Activated B cell treated with CpG ODN at 0.5 μM for 24 hours (primary cell): ENCODE measurements around the gene CCDC6. TPM values are rescaled to one million over a fixed set of nuclear protein-coding genes. Genes with fewer than 3 reads are reported as not detected.

Source experiments
- ATAC-seq: fragments of 200-7000 bp; cut with Tn5 transposase; one replicate; pipeline ENCODE4 v1.10.0; 2021; ENCODE audit warnings: low read depth, mild to moderate bottlenecking, moderate library complexity
- CTCF ChIA-PET: fragments of 350-600 bp; sonication (Branson Sonifier 250); formaldehyde crosslinking; loops from one replicate; lab custom pipeline; 2021; ENCODE audit warnings: antibody characterized with exemption; lab: Charles Lee
- POLR2A ChIA-PET: fragments of 350-600 bp; sonication (Branson Sonifier 250); formaldehyde crosslinking; loops from one replicate; lab custom pipeline; 2021; ENCODE audit warnings: antibody characterized with exemption; lab: Charles Lee
- DNase-seq: peaks from one replicate; pipeline ENCODE4 v3.0.0; 2022
- H3K27ac Mint-ChIP-seq: one replicate; pipeline ENCODE4 v1.8.0; 2020; ENCODE audit warnings: mixed read lengths
- H3K27me3 Mint-ChIP-seq: one replicate; pipeline ENCODE4 v1.8.0; 2021; ENCODE audit warnings: mixed read lengths
- H3K36me3 Mint-ChIP-seq: one replicate; pipeline ENCODE4 v1.8.0; 2021; ENCODE audit warnings: low read depth, mixed read lengths
- H3K4me1 Mint-ChIP-seq: one replicate; pipeline ENCODE4 v1.8.0; 2021; ENCODE audit warnings: mixed read lengths
- H3K4me3 Mint-ChIP-seq: one replicate; pipeline ENCODE4 v1.8.0; 2020; ENCODE audit warnings: mild to moderate bottlenecking, mixed read lengths
- H3K9me3 Mint-ChIP-seq: one replicate; pipeline ENCODE4 v1.8.0; 2020; ENCODE audit warnings: mixed read lengths
- intact Hi-C: fragments of 100-400 bp; cut with micrococcal nuclease; formaldehyde crosslinking; loops from one replicate; pipeline ENCODE4 v1.15.1; 2024
- total RNA-seq: library from RNA; stranded (reverse); gene quantifications from 2 replicates; pipeline ENCODE4 v1.2.3, GENCODE V29; 2022
- TF ChIP-seq, protein P1 (sequence below): fragments of 200-600 bp; IDR thresholded peaks from one replicate; pipeline ENCODE4 v1.8.0; 2022; ENCODE audit warnings: antibody characterized with exemption, mild to moderate bottlenecking

CCDC6 gene
- total RNA-seq, 1 donor from 2014 or later = 32.2 TPM

DNA sequence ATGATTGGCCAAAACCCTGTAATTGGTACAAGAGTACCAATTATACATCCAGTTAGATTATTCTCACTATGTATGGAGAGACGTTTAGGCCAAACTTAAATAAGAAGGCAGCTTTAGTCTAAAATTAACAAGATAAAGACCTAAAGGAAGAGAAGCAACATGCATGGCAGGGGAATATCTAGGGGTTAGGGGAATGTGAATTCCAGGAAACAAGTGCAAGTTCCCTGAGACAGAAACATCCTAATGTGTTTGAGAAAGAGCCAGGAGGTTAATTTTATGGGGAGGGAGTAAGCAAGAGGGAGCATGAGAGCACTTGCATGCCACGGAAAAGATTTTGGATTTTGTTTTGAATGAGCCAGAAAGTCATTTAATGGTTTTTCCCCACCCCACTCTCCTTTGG lies 39.6 kb upstream of the CCDC6 start:
- H3K27me3 Mint-ChIP-seq = peaks cover 16% of the 10 kb centered on the region
- no peaks in the 10 kb centered on the region for H3K36me3 Mint-ChIP-seq
- ChIA-PET CTCF (no interaction called here), POLR2A (no interaction called here)
- no peak for ATAC-seq
- no peak for DNase-seq
- no peaks in the 10 kb centered on the region for H3K4me1 Mint-ChIP-seq
- TF ChIP-seq, protein P1, sequence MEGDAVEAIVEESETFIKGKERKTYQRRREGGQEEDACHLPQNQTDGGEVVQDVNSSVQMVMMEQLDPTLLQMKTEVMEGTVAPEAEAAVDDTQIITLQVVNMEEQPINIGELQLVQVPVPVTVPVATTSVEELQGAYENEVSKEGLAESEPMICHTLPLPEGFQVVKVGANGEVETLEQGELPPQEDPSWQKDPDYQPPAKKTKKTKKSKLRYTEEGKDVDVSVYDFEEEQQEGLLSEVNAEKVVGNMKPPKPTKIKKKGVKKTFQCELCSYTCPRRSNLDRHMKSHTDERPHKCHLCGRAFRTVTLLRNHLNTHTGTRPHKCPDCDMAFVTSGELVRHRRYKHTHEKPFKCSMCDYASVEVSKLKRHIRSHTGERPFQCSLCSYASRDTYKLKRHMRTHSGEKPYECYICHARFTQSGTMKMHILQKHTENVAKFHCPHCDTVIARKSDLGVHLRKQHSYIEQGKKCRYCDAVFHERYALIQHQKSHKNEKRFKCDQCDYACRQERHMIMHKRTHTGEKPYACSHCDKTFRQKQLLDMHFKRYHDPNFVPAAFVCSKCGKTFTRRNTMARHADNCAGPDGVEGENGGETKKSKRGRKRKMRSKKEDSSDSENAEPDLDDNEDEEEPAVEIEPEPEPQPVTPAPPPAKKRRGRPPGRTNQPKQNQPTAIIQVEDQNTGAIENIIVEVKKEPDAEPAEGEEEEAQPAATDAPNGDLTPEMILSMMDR = no peak
- H3K4me3 Mint-ChIP-seq = no peak overlapping the region
- no peak overlapping the region for H3K27ac Mint-ChIP-seq
- intact Hi-C loops = no loop called here
- H3K9me3 Mint-ChIP-seq = no peaks in the 10 kb centered on the region

DNA sequence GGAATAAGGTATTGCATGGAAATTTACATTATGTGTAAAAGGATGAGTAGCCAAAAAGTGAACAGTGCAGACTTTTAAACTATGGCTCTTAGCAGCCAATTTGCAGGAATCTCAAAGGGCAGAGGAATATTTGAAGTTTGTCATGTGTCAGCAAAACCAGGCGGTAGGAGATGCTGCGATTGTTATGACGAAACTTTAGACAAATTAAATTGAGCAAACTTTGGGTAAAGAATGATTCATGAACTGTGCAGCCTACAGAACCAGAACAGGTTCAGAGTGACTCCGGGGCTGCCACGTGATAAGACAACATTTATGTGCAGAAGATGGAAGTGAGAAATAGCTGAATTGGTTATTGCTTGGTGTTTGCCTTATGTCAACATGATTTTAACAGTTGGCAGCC lies 39.2 kb upstream of the CCDC6 start:
- H3K36me3 Mint-ChIP-seq = no peaks in the 10 kb centered on the region
- TF ChIP-seq, protein P1 = no peak
- intact Hi-C loops = no loop called here
- H3K9me3 Mint-ChIP-seq = no peaks in the 10 kb centered on the region
- ATAC-seq (no peak), DNase-seq (no peak)
- ChIA-PET POLR2A (no interaction called here), CTCF (no interaction called here)
- no peak overlapping the region for H3K4me3 Mint-ChIP-seq
- H3K27me3 Mint-ChIP-seq = peaks cover 16% of the 10 kb centered on the region
- no peak overlapping the region for H3K27ac Mint-ChIP-seq
- no peaks in the 10 kb centered on the region for H3K4me1 Mint-ChIP-seq

DNA sequence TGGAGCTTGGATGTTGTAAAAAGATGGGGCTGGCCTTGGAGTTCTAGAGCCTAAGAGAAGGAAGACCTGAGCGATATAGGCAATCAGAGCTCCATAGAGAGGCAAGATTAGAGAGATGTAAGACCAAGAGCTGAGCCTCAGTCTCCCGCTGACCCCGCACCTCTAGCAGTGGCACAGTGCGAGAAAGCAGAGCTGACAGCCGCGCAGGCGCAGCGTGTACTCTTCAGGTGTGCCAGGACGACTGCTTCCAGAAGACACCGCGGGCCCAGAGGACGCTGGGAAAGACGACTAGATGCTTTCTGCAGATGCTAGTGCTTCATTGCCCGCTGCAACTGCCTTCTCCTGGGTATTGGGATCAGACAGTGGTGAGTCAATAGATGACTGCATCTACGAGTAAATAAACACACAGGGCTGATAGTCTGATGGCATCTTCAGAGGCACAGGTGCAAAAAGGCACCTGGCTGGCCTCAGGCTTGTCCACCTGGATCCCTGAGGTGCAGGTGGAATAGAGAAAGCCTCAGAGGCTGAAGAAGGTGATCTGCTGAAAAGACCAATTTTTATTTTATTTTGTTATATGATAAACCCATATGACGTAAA lies 38.1 kb upstream of the CCDC6 start:
- Mint-ChIP-seq H3K27me3 (peaks cover 13% of the 10 kb centered on the region), H3K27ac (no peak overlapping the region), H3K4me1 (no peaks in the 10 kb centered on the region), H3K9me3 (no peaks in the 10 kb centered on the region), H3K36me3 (no peaks in the 10 kb centered on the region), H3K4me3 (no peak overlapping the region)
- no peak for ATAC-seq
- ChIA-PET CTCF (no interaction called here), POLR2A (no interaction called here)
- intact Hi-C loops = no loop called here
- TF ChIP-seq, protein P1 = no peak
- no peak for DNase-seq

DNA sequence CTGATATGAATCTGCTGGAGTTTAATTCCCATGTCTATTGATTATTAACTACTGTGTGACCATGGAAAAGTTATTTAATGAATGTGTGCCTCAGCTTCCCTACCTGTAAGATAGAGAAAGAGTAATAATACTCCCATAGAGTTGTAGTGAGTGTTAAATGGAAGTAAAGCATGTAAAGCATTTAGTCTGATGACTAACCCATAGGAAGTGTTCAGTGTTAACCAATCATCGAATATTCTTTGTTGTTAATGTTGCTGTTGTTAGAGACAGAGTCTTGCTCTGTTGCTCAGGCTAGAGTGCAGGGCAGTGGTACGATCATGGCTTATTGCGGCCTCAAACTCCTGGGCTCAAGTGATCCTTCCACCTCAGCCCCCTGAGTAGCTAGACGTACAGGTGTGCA lies 36.2 kb upstream of the CCDC6 start:
- Mint-ChIP-seq H3K36me3 (no peaks in the 10 kb centered on the region), H3K4me3 (no peak overlapping the region), H3K27ac (no peak overlapping the region), H3K27me3 (peaks cover 16% of the 10 kb centered on the region), H3K4me1 (no peaks in the 10 kb centered on the region), H3K9me3 (no peaks in the 10 kb centered on the region)
- DNase-seq (no peak), ATAC-seq (no peak)
- POLR2A ChIA-PET = no interaction called here
- intact Hi-C loops = no loop called here
- CTCF ChIA-PET = no interaction called here
- TF ChIP-seq, protein P1 = no peak

DNA sequence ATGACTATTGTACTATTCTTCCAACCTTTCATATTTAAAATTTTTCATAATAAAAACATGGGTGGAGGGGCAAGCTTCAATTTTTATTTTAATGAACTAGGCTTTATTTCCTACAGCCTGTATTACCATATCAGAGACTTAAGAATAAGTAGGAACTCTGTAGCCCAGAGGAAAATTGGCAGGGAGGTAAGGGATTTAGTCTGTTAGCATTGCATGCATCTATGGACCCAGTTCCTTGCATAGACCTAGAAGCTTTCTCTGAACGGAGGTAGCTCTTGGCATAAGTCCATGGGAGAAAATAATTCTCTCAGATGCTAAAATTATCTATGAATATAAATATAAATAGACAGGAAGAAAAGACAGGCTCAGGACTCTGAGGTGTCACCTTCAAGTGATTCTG lies 31.4 kb upstream of the CCDC6 start:
- intact Hi-C loops = no loop called here
- DNase-seq (no peak), ATAC-seq (no peak)
- Mint-ChIP-seq H3K36me3 (no peaks in the 10 kb centered on the region), H3K4me3 (no peak overlapping the region), H3K4me1 (no peaks in the 10 kb centered on the region), H3K27ac (no peak overlapping the region), H3K9me3 (no peaks in the 10 kb centered on the region), H3K27me3 (peaks cover 4% of the 10 kb centered on the region)
- ChIA-PET POLR2A (no interaction called here), CTCF (no interaction called here)
- TF ChIP-seq, protein P1 = no peak
